K562 (cell line): ENCODE results near the gene METRN.

Experiments
- EHMT2 ChIP-seq: fragments of 450-650 bp; IDR thresholded peaks from 2 replicates; pipeline ENCODE4 v1.6.1; 2018; ENCODE audit warnings: antibody characterized with exemption
- EZH2 ChIP-seq: IDR thresholded peaks from 2 replicates; pipeline ENCODE4 v1.6.1; 2012; ENCODE audit warnings: low read depth, mild to moderate bottlenecking, inconsistent platforms, low read length, borderline replicate concordance
- KLF1 ChIP-seq: fragments of 450-650 bp; IDR thresholded peaks from 2 replicates; pipeline ENCODE4 v1.6.1; 2016; ENCODE audit warnings: missing genetic modification characterization, missing compliant biosample characterization
- NFIC ChIP-seq: fragments of 450-650 bp; IDR thresholded peaks from 2 replicates; pipeline ENCODE4 v1.6.1; 2017; ENCODE audit warnings: mild to moderate bottlenecking, inconsistent platforms
- POLR2A ChIP-seq: fragments of 450-650 bp; conservative IDR thresholded peaks from 2 replicates; pipeline ENCODE4 v1.6.1; 2016
- RCOR1 ChIP-seq, 2 experiments: IDR thresholded peaks; 2 replicates each; pipeline ENCODE4 v1.6.1; 2012; ENCODE audit warnings: low read depth in 2 of 2, low read length in 2 of 2, borderline replicate concordance in 1 of 2, improper control_type of control experiment in 1 of 2
- RNF2 ChIP-seq: sonication (generic); IDR thresholded peaks from 2 replicates; pipeline ENCODE4 v1.6.1; 2016
- SAP30 ChIP-seq: fragments of 200-600 bp; sonication (generic); IDR thresholded peaks from 2 replicates; pipeline ENCODE4 v1.6.1; 2012; ENCODE audit warnings: borderline replicate concordance, low read depth, mild to moderate bottlenecking, moderate library complexity, low read length, control low read depth, inconsistent platforms; ENCODE audit not compliant: insufficient read depth, poor library complexity, severe bottlenecking
- TRIM28 ChIP-seq: fragments of 450-650 bp; IDR thresholded peaks from 2 replicates; pipeline ENCODE4 v1.6.1; 2017
- TF ChIP-seq, protein P1 (sequence below), 2 experiments: fragments of 450-650 bp in 1 of 2; sonication (generic) in 1 of 2; formaldehyde crosslinking in 1 of 2; IDR thresholded peaks; 2 replicates each; pipeline versions ENCODE4 v1.7.1 to v1.9.0; 2016 to 2022; ENCODE audit warnings: inconsistent platforms in 1 of 2, mild to moderate bottlenecking in 1 of 2, missing genetic modification reagents in 1 of 2
- TF ChIP-seq, protein P2 (sequence below): sonication (generic); formaldehyde crosslinking; IDR thresholded peaks from 2 replicates; pipeline ENCODE4 v1.8.0; 2023; ENCODE audit warnings: mild to moderate bottlenecking, missing genetic modification reagents

DNA sequence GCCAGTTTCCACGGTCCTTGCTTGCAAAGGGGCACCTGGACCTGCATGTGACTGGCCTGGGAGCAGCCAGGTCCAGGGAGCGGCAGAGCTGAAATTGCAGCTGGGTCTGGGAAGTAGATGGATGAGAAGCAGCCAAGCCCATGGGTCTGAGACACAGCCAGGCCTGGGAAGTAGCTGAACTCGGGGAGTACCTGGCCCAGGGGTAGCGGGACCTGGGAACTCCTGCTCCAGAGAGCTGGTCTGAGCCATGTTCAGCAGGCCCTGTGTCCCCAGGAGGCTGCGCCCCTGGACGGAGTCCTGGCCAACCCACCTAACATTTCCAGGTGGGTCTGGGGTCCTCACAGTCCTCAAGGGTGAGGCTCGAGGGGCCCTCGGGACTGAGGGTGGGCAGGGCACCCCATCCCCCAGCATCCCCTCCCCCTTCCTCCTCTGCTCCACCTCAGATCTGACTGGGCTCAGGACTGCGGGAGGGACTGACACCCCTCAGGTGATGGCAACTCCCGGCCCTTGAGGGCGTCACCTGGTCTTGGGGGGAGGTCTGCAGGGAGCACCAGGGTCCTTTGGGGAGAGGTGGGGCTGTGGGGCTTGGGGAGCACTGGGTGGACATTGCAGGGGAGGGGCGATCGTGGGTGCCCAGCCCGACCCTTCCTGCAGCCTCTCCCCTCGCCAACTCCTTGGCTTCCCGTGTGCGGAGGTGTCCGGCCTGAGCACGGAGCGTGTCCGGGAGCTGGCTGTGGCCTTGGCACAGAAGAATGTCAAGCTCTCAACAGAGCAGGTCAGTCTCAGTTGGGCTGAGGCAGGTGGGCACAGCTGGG lies 48.7 kb downstream of the METRN start:
- TF ChIP-seq EHMT2 (no peak), RCOR1 (IDR thresholded peaks at IDR 0.05; ENCODE audit: borderline replicate concordance in 1 of 2, low read depth in 2 of 2, low read length in 2 of 2) (no peak), RNF2 (no peak), POLR2A (no peak), EZH2 (no peak), TRIM28 (no peak), NFIC (no peak), SAP30 (no peak), KLF1 (tag) (no peak)
- TF ChIP-seq, protein P1, sequence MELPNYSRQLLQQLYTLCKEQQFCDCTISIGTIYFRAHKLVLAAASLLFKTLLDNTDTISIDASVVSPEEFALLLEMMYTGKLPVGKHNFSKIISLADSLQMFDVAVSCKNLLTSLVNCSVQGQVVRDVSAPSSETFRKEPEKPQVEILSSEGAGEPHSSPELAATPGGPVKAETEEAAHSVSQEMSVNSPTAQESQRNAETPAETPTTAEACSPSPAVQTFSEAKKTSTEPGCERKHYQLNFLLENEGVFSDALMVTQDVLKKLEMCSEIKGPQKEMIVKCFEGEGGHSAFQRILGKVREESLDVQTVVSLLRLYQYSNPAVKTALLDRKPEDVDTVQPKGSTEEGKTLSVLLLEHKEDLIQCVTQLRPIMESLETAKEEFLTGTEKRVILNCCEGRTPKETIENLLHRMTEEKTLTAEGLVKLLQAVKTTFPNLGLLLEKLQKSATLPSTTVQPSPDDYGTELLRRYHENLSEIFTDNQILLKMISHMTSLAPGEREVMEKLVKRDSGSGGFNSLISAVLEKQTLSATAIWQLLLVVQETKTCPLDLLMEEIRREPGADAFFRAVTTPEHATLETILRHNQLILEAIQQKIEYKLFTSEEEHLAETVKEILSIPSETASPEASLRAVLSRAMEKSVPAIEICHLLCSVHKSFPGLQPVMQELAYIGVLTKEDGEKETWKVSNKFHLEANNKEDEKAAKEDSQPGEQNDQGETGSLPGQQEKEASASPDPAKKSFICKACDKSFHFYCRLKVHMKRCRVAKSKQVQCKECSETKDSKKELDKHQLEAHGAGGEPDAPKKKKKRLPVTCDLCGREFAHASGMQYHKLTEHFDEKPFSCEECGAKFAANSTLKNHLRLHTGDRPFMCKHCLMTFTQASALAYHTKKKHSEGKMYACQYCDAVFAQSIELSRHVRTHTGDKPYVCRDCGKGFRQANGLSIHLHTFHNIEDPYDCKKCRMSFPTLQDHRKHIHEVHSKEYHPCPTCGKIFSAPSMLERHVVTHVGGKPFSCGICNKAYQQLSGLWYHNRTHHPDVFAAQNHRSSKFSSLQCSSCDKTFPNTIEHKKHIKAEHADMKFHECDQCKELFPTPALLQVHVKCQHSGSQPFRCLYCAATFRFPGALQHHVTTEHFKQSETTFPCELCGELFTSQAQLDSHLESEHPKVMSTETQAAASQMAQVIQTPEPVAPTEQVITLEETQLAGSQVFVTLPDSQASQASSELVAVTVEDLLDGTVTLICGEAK (IDR thresholded peaks at IDR 0.05) = no peak
- TF ChIP-seq, protein P1 (CRISPR knock-in tag; IDR thresholded peaks at IDR 0.05) = no peak
- TF ChIP-seq, protein P2, sequence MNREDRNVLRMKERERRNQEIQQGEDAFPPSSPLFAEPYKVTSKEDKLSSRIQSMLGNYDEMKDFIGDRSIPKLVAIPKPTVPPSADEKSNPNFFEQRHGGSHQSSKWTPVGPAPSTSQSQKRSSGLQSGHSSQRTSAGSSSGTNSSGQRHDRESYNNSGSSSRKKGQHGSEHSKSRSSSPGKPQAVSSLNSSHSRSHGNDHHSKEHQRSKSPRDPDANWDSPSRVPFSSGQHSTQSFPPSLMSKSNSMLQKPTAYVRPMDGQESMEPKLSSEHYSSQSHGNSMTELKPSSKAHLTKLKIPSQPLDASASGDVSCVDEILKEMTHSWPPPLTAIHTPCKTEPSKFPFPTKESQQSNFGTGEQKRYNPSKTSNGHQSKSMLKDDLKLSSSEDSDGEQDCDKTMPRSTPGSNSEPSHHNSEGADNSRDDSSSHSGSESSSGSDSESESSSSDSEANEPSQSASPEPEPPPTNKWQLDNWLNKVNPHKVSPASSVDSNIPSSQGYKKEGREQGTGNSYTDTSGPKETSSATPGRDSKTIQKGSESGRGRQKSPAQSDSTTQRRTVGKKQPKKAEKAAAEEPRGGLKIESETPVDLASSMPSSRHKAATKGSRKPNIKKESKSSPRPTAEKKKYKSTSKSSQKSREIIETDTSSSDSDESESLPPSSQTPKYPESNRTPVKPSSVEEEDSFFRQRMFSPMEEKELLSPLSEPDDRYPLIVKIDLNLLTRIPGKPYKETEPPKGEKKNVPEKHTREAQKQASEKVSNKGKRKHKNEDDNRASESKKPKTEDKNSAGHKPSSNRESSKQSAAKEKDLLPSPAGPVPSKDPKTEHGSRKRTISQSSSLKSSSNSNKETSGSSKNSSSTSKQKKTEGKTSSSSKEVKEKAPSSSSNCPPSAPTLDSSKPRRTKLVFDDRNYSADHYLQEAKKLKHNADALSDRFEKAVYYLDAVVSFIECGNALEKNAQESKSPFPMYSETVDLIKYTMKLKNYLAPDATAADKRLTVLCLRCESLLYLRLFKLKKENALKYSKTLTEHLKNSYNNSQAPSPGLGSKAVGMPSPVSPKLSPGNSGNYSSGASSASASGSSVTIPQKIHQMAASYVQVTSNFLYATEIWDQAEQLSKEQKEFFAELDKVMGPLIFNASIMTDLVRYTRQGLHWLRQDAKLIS (CRISPR knock-in tag) = no peak
